Glutamatergic neuron (in vitro differentiated cells): ENCODE results near the gene IQCM. TPM values are rescaled to one million over a fixed set of nuclear protein-coding genes. Genes with fewer than 3 reads are reported as not detected.

Experiments
- DNase-seq: peaks from one replicate; pipeline ENCODE4 v3.0.0; 2022
- H3K27ac Mint-ChIP-seq: one replicate; pipeline ENCODE4 v1.8.0; 2020; ENCODE audit warnings: mild to moderate bottlenecking, mixed read lengths, inconsistent platforms; ENCODE audit not compliant: unreplicated experiment
- H3K27me3 Mint-ChIP-seq: one replicate; pipeline ENCODE4 v1.8.0; 2020; ENCODE audit warnings: mild to moderate bottlenecking, moderate library complexity, mixed read lengths, inconsistent platforms; ENCODE audit not compliant: unreplicated experiment
- H3K36me3 Mint-ChIP-seq: one replicate; pipeline ENCODE4 v1.8.0; 2020; ENCODE audit warnings: mild to moderate bottlenecking, mixed read lengths, inconsistent platforms; ENCODE audit not compliant: unreplicated experiment
- H3K4me1 Mint-ChIP-seq: one replicate; pipeline ENCODE4 v1.8.0; 2020; ENCODE audit warnings: mild to moderate bottlenecking, low read depth, mixed read lengths, inconsistent platforms; ENCODE audit not compliant: unreplicated experiment
- H3K4me3 Mint-ChIP-seq: one replicate; pipeline ENCODE4 v1.8.0; 2020; ENCODE audit warnings: mild to moderate bottlenecking, mixed read lengths, inconsistent platforms; ENCODE audit not compliant: unreplicated experiment
- H3K9me3 Mint-ChIP-seq: one replicate; pipeline ENCODE4 v1.8.0; 2020; ENCODE audit warnings: mild to moderate bottlenecking, moderate library complexity, mixed read lengths, inconsistent platforms; ENCODE audit not compliant: unreplicated experiment
- CTCF ChIP-seq: fragments of 200-600 bp; sonication (generic); IDR thresholded peaks from one replicate; pipeline ENCODE4 v1.5.0; 2021; ENCODE audit not compliant: partially characterized antibody, unreplicated experiment
- total RNA-seq: library from RNA; stranded (reverse); fragmentation: NEBNext Ultra II Directional; extraction: Animal tissue kit (Norgen Biotek cat#: 25700); gene quantifications from one replicate; pipeline ENCODE4 v1.2.1, GENCODE V29; 2021; ENCODE audit not compliant: unreplicated experiment

IQCM gene
- total RNA-seq, 1 donor from 2014 or later: not detected

- H3K27me3 Mint-ChIP-seq: no peaks in the 10 kb centered on the region
- no peaks in the 10 kb centered on the region for H3K4me1 Mint-ChIP-seq
- TF ChIP-seq CTCF: no peak
- no peak for DNase-seq
- no peaks in the 10 kb centered on the region for H3K9me3 Mint-ChIP-seq
- no peak overlapping the region for H3K27ac Mint-ChIP-seq
- no peaks in the 10 kb centered on the region for H3K36me3 Mint-ChIP-seq
- H3K4me3 Mint-ChIP-seq: no peak overlapping the region
Measured at GRCh38 chr4:149836546-149836945, 20.9 kb upstream of the IQCM start.

GRCh38 chr4:149835280-149835679, 19.6 kb upstream of the IQCM start:
- Mint-ChIP-seq H3K27me3 (no peaks in the 10 kb centered on the region), H3K4me3 (no peak overlapping the region), H3K27ac (no peak overlapping the region), H3K4me1 (no peaks in the 10 kb centered on the region), H3K36me3 (no peaks in the 10 kb centered on the region), H3K9me3 (no peaks in the 10 kb centered on the region)
- no peak for TF ChIP-seq CTCF
- DNase-seq: no peak

- Mint-ChIP-seq H3K4me3 (no peak overlapping the region), H3K4me1 (peaks cover 3% of the 10 kb centered on the region), H3K36me3 (no peaks in the 10 kb centered on the region), H3K27me3 (no peaks in the 10 kb centered on the region), H3K27ac (no peak overlapping the region), H3K9me3 (no peaks in the 10 kb centered on the region)
- no peak for TF ChIP-seq CTCF
- DNase-seq: no peak
Measured at GRCh38 chr4:149831656-149832208, 16.1 kb upstream of the IQCM start.

- Mint-ChIP-seq H3K4me1 (peaks cover 3% of the 10 kb centered on the region), H3K36me3 (no peaks in the 10 kb centered on the region), H3K27me3 (no peaks in the 10 kb centered on the region), H3K27ac (no peak overlapping the region), H3K4me3 (no peak overlapping the region), H3K9me3 (no peaks in the 10 kb centered on the region)
- DNase-seq: no peak
- TF ChIP-seq CTCF: no peak
Measured at GRCh38 chr4:149830823-149831222, 15.2 kb upstream of the IQCM start.

- H3K4me3 Mint-ChIP-seq: no peak overlapping the region
- H3K4me1 Mint-ChIP-seq: peaks cover 3% of the 10 kb centered on the region
- H3K27me3 Mint-ChIP-seq: no peaks in the 10 kb centered on the region
- TF ChIP-seq CTCF: no peak
- H3K27ac Mint-ChIP-seq: no peak overlapping the region
- H3K36me3 Mint-ChIP-seq: no peaks in the 10 kb centered on the region
- no peak for DNase-seq
- no peaks in the 10 kb centered on the region for H3K9me3 Mint-ChIP-seq
Measured at GRCh38 chr4:149825336-149825735, 9.7 kb upstream of the IQCM start.
